H1 (cell line): ENCODE results near the gene LEKR1.

Source experiments
- CTCF ChIP-seq, 3 experiments: IDR thresholded peaks; 1 replicate in 2 of 3; 2 replicates in 1 of 3; pipeline versions ENCODE4 v1.5.1 to v1.6.1; 2011; ENCODE audit warnings: low read length in 3 of 3, mild to moderate bottlenecking in 3 of 3, inconsistent platforms in 2 of 3, low read depth in 1 of 3, moderate library complexity in 1 of 3; ENCODE audit not compliant: insufficient read depth in 1 of 3; ENCODE audit errors: control extremely low read depth in 1 of 3
- JUN ChIP-seq: IDR thresholded peaks from 2 replicates; pipeline ENCODE4 v1.6.1; 2011; ENCODE audit warnings: low read depth, mild to moderate bottlenecking, improper control_type of control experiment, low read length
- MAFK ChIP-seq: IDR thresholded peaks from 2 replicates; pipeline ENCODE4 v1.6.1; 2012; ENCODE audit warnings: low read depth, mild to moderate bottlenecking, improper control_type of control experiment, low read length
- POLR2A ChIP-seq, 2 experiments: IDR thresholded peaks; 1 replicate in 1 of 2; 2 replicates in 1 of 2; pipeline ENCODE4 v1.6.1; 2011; ENCODE audit warnings: low read depth in 2 of 2, low read length in 2 of 2, mild to moderate bottlenecking in 2 of 2; ENCODE audit errors: control extremely low read depth in 1 of 2
- POLR2AphosphoS5 ChIP-seq: IDR thresholded peaks from 2 replicates; pipeline ENCODE4 v1.6.1; 2011; ENCODE audit warnings: low read depth, low read length
- POU5F1 ChIP-seq: IDR thresholded peaks from 2 replicates; pipeline ENCODE4 v1.6.1; 2011; ENCODE audit warnings: low read depth, mild to moderate bottlenecking, low read length, moderate library complexity
- RBBP5 ChIP-seq: IDR thresholded peaks from 2 replicates; pipeline ENCODE4 v1.7.1; 2012; ENCODE audit warnings: low read depth, mild to moderate bottlenecking, inconsistent platforms, low read length, moderate library complexity, borderline replicate concordance
- TAF7 ChIP-seq: optimal IDR thresholded peaks from 2 replicates; pipeline ENCODE3; 2011; ENCODE audit warnings: low read depth, mild to moderate bottlenecking, inconsistent platforms, low read length, moderate library complexity, borderline replicate concordance

GRCh38 chr3:156814295-156814694 is 11.9 kb upstream of the LEKR1 start:
- TF ChIP-seq JUN, result no peak
- no peak for TF ChIP-seq TAF7
- no peak for TF ChIP-seq POU5F1
- no peak for TF ChIP-seq RBBP5
- TF ChIP-seq CTCF (IDR thresholded peaks at IDR 0.05; ENCODE audit: control extremely low read depth in 1 of 3, insufficient read depth in 1 of 3, low read depth in 1 of 3, low read length in 3 of 3), result no peak
- TF ChIP-seq POLR2A (IDR thresholded peaks at IDR 0.05; ENCODE audit: control extremely low read depth in 1 of 2, low read depth in 2 of 2, low read length in 2 of 2), result no peak
- TF ChIP-seq POLR2AphosphoS5, result no peak
- TF ChIP-seq MAFK, result no peak
